HG03439 (cell line): Measurements from ENCODE around the gene SCN4A.
"Not testable (repeated sequence)": the region's sequence is repeated elsewhere in the genome, so short reads cannot be mapped to it uniquely, and the experiment has no call there.

Source experiments
- ATAC-seq: cut with Tn5 transposase; IDR thresholded peaks from one replicate; pipeline ENCODE4 v1.9.1; 2021; ENCODE audit warnings: mild to moderate bottlenecking, moderate library complexity; ENCODE audit not compliant: unreplicated experiment

The SCN4A gene

GRCh38 chr17:63986821-63987220, 14.1 kb upstream of the SCN4A start:
- ATAC-seq, result no peak

DNA sequence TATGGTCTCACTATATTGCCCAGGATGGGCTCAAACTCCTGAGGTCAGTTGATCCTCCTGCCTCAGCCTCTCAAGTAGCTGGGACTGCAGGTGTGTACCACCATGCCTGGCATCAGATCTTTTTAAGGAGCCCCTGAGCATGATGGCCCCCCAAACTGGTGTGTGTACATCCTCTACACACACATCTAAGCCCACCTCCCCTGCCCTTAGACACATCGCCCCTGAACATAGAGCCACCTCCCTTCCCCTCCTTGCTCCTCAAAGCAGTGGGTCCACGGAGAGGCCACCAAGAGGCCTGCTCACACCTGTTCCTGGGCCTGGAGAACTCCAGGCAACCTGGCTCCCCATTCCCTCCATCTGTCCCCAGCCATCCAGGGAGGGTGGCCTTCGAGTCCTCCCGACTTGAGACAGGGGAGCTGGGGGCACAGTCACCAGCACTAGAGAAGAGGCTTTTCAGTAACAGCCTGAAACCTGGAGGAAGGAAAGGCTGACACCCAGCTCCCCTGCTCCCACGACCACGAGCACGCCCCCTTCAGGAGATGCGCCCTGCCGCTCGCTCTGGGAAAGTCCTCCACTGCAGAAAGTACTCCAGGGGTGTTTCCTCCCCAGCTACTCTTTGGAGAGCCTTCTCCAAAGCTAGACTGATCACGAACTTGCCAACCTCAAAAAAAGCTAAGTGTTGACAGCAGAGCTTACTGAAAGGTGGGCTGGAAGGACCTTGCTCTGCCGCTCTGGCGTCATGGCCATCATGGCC, 12.8 kb upstream of the SCN4A start:
- no peak for ATAC-seq

- no peak for ATAC-seq
Measured at GRCh38 chr17:63984651-63985386, 12.1 kb upstream of the SCN4A start.

DNA sequence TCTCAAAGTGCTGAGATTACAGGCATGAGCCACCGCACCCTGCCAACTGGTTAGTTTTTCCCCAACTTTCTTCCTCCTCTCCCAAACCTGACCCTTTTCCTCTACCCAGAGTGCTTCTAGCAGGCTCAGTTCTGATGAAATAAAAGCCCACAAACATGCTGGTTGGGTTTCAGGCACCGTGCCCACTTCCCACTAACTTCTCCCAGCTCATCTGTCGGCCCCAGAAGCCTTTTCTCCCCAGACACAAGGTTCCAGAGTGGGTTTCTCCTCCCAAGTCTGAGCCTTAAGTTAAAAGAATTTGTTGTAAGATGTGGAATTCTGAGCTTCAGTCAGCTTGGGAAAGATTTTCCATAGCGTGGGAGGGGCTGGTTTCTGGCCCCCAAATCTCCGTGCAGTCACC, 11.5 kb upstream of the SCN4A start:
- ATAC-seq, result no peak

- no peak for ATAC-seq
Measured at GRCh38 chr17:63983320-63983719, 10.6 kb upstream of the SCN4A start.

DNA sequence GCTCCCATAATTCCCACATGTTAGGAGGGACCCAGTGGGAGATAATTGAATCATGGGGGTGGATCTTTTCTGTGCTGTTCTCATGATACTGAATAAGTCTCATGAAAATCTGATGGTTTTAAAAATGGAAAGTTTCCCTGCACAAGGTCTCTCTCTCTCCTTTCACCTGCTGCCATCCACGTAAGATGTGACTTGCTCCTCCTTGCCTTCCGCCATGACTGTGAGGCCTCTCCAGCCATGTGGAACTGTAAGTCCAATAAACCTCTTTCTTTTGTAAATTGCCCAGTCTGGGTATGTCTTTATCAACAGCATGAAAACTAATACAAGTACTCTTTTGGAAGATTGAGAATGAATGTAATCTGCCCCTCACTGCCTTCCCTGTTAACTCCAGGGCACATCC, 9.9 kb upstream of the SCN4A start:
- not testable (repeated sequence) for ATAC-seq

DNA sequence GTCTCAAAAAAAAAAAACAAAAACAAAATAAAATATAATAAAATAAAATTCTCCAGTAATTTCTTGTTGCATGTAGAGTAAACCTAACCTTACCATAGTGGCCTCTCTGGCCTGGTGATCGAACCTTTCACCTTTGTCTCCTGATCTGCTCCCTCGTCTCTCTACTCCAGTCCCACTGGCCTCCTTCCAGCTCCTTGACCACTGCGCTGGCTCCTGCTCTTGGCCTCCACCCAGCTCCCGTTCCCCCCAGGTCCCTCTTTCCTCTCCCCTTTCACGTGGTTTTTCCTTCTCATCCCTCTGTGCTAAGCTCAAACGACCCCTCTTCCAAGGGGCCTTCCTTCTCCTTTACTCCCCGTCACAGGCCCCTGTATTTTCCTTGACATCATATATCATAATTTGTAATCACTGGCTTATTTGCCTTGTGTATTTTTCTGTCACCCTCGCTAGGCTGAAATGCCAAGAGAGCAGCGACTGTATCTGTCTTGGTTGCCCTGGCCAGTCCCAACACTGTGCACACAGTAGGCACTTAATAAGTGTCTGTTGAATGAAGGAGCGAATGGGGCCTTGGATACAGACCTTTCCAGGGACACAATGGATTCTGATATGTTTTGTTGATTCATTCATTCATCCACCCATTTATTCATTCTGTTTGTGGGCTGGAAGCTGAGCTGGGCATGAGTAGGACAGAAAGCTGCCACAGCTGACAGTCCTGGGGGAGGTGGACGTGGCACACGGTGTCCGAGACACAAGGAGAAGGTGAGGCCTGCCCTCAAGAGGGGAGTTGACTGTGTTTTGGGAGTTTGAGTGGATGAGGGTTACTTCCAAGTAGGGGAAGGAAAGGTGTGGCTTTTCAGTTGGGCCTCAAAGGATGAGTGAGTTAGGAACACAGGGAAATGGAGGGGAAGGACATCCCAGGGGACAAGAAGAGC, 5.8 kb upstream of the SCN4A start:
- ATAC-seq, result no peak

DNA sequence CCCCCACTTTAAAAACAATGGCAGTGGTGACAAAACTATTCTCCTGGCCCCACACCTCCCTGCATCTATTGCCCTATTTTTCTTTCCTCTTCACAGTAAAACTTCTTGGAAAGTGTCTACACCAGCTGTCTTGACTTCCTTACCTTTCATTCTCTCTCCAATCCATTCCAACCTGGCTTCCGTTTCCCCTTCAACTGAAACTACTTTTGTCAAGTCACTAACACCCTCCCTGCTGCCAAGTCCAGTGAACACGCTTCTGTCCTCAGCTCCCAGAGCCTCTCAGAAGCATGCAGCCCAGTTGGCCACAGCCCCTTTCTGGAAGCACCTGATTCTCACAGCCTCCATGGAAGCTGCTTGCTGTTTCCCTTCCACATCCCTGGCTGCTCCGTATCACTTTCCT, 4.0 kb upstream of the SCN4A start:
- no peak for ATAC-seq

DNA sequence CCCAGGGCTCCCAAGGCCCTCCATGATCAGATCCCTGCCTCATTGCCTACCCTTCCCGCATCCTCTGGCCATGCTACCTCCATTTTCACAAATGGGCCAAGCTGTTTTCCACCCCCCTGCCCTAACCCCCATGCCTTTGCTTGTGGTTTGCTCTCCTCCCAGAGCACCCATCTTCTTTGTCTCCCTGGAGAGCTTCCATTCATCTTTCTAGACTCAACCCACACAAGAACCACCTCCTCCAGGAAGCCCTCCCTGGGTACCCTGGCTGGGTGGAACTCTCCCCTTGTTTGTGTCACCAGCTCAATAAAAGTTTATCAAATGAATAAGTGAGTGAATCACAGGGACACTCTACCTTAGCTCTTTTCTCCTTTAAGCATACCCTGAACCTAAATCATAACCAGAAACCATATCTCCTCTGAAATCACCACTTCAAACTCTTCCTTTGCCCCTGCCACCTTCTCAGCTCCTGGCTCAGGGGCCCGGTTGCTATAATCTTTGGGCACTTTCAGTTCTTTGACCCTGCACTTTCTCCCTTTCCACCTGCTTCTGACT, 2.9 kb upstream of the SCN4A start:
- ATAC-seq, result no peak

DNA sequence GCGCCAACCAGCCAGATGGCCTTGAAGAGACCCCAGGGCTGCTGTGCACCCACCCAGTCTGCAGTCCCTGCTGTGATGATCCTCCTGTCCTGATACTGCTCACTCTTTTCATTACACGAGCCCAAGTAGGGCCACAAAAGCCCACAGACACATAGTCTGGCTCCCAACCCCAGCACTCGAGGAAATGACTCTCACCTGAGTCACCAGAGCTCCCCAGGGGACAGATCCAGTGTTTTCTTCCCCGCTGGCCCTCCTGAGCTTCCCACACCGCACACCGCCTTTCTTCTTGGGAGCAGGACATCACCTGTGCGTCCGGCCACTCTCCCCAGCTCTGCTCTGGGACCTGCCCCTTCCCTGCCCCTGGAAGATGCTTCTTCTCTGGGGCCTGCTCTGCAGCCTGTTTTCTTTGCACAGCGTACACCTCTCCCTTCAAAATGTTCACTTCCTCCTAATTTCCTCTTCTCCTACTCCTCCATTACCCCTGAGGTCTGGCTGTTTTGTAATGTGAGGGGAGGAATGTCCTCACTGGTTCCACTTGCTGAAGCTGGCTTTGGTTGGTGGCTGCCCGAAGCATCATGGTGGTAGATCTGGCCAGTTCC, 2.0 kb upstream of the SCN4A start:
- no peak for ATAC-seq

- ATAC-seq, result no peak
Measured at GRCh38 chr17:63973930-63974593, 1.3 kb upstream of the SCN4A start.

DNA sequence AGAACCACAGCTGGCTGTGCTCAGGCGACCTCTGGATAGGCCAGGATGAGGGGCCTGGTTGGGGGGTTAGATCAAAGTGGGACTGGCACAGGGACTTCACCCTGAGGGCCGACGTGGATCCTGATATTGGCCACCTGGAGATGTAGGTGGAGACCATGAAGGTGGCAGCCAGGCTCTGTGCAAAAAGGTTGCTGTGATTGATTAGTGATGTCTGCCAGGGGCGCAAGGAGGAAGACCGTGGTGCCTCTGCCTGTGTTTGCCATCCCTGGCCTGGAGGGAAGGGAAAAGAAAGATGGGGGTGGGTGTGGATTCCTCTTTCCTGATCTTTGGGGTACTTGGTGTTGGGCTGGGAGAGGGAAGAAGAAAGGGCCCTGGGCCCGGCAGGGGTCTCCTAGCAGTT, 529 bp upstream of the SCN4A start:
- no peak for ATAC-seq

DNA sequence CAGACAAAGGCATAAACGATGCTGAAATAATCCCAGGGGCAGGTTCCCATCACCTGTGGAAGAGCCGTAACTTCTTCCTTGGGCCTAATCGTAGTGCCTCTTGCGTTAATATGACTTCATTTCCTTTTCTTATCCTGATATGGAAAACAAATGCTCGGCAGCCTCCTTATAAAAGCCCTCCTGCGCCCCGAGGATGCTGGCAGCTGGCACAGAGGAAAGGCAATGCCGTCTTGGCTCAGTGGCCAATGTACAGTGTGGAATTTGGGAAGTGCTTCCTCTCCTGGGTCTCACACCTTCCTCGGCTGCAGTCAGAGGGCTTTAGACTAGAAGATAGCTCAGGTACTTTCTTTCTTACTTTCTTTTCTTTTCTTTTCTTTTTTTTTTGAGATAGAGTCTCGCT, 3.4 kb downstream of the SCN4A start:
- no peak for ATAC-seq

- no peak for ATAC-seq
Measured at GRCh38 chr17:63967953-63968352, 4.8 kb downstream of the SCN4A start.

DNA sequence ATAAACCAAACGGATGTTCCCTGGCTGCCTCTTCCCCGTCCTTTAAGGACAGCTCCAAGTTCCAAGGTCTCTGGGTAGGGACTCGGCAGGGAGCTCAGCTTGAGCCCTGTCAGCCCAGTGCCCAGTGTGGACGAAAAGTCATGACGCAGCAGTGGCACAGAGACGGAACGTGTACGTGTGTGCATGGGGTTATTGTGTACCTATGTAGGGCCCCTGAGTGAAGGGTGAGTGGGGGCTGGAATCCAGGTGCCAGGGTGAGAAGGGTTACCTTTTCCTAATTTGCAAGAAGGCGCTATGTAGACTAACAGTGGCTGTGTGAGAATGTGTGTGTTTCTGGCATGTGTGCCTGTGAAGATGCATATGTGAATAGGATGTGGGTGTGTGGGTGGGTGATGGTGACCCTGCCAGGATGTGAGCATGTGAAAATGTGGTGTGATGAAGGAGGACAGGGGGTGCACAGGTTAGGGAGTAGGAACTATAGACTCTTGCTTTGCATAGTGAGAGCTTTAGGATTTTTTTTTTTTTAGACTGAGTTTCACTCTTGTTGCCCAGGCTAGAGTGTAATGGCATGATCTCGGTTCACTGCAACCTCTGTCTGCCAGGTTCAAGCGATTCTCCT, 6.0 kb downstream of the SCN4A start:
- ATAC-seq, result no peak

- no peak for ATAC-seq
Measured at GRCh38 chr17:63963123-63963522, 9.6 kb downstream of the SCN4A start.

DNA sequence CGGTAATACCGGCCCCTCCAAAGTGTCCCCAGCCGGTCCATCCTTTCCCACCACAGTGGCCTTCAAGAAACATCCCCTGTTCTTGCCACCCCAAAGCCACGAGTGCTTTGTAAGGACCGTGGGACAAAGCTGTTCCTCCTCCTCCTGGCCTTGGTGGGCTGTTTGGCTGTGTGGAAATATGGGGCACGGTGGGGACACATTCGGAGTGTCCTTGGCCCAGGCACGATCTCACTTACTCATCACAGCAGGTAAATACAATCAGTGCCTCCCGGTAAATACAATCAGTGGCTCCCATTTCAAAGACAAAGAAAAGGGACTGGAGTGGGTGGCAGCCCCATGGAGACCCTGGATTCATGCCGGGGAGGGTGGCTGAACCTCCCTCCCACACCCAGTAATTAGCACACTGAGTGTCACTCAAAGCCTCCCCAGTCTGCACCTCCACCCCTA, 10.4 kb downstream of the SCN4A start:
- ATAC-seq, result no peak

DNA sequence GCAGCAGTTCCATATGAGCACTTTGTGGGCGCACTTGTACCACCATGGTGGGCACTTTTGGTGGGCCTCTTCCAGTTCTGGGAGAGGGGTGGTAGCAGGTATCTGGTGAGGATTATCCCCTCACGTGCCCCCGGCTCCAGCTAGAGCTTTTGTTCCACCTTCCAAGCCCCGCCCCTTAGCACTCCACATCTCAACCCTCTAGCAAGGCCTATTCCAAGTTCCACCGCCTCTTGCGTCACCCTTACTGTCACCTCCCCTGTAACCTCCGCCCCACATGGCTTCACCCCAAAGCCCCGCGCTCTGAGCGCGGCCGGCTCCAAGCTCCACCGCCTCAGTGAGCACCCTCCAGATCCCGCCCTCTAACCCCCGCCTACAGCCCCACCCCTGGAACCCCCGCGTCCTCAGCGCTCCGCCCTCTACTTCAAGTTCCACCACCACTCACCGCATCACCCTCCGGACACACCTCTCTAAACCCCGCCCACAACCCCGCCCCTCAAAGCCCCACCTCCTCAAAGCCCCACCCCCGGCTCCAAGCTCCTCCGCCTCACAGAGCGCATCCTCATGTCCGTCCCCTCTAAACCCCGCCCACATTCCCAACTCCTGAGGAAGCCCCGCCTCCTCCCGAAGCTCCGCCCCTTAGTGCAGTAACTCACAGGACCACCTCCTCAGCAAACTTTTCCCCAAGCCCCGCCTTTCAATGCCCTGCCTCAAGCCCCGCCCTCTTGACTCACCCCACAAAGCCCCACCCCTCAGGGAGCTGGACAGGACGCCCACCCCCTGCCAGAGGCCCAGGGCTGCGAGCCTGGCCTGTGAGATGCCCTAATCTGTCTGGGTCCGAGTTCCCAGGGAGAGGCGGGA, 11.1 kb downstream of the SCN4A start:
- no peak for ATAC-seq

DNA sequence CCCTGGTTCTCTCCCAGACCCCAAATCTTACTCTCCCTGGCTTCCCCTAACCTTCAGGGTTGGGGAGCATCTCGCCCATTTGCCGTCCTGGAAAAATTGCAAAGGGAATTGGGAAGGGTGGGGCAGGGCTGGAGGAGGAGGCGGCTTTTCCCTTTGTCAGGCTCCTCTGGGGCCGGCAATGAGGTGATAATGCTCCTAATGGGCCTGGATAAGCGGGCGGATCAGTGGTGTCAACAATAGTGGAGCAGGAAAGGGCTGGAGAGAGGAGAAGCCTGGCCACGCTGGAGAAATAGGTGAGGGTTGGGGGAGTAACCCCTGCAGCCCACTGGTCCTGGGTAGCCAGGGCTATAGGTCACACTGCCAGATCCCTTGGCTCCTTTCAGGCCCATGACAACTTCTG, 12.3 kb downstream of the SCN4A start:
- ATAC-seq, result no peak
